ENCODE results near the gene RPL28. TPM values are rescaled to one million over a fixed set of nuclear protein-coding genes. Genes with fewer than 3 reads are reported as not detected.
A peak's percentile ranks its signal among the peaks of the same experiment; 100 is the strongest.
"Not testable (repeated sequence)": the region's sequence is repeated elsewhere in the genome, so short reads cannot be mapped to it uniquely, and the experiment has no call there.

RPL28 gene
- total RNA-seq, 1 donor from 2014 or later: 229 TPM

DNA sequence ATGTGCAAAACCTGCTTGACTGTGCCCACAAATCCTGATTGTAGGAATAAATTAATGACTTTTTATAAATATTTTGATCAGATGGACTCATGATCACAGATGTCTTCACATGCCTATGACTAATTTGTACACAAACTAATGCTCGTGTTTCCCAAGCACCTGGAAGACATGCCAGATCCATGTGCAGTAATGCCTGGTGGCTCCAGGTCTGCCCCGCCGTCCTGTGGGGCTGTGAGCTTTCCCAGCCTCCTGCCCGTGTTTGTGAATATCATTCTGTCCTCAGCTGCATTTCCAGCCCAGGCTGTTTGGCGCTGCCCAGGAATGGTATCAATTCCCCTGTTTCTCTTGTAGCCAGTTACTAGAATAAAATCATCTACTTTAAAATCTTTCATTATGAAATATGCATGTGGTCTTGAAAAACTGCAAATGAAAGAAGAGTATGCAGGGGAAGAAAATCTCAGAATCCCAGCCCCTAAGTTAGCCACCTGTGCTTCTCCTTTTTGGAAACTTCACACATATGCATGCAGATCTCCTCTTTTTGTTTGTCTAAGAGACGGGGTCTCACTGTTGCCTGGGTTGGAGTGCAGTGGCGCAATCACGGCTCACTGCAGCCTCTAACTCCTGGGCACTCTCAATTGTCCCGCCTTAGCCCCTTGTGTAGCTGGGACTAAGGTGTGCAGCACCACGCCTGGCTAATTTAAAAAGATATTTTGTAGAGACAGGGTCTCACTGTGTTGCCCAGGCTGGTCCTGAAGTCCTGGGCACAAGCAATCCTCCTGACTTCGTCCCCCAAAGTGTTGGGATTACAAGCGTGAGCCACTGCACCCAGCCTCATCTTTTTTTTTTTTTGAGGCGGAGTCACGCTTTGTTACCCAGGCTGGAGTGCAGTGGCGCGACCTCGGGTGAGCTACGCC lies 6.2 kb downstream of the RPL28 start:
- peaks cover 20 to 42% (median 26%) of the 10 kb centered on the region in 3 donors for H3K4me1 ChIP-seq (ENCODE audit: control insufficient read depth in 3 of 3, insufficient read depth in 3 of 3, low read length in 3 of 3)
- peak overlapping the region in 1 of 3 donors; percentile 10 for H3K9ac ChIP-seq (ENCODE audit: low read depth in 1 of 3, low read length in 3 of 3)
- no peak overlapping the region for H3K4me3 ChIP-seq (ENCODE audit: low read length in 3 of 3)
- H3K27me3 ChIP-seq (ENCODE audit: control insufficient read depth in 3 of 3, insufficient read depth in 3 of 3, low read length in 3 of 3): no peaks in the 10 kb centered on the region
- no peak overlapping the region for H3K27ac ChIP-seq (ENCODE audit: low read depth, low read length)
- no peaks in the 10 kb centered on the region for H3K9me3 ChIP-seq (ENCODE audit: control insufficient read depth in 3 of 3, low read length in 3 of 3)
- peaks cover 30 to 47% (median 32%) of the 10 kb centered on the region in 3 donors for H3K36me3 ChIP-seq (ENCODE audit: control insufficient read depth in 3 of 3, insufficient read depth in 3 of 3, low read length in 3 of 3)

DNA sequence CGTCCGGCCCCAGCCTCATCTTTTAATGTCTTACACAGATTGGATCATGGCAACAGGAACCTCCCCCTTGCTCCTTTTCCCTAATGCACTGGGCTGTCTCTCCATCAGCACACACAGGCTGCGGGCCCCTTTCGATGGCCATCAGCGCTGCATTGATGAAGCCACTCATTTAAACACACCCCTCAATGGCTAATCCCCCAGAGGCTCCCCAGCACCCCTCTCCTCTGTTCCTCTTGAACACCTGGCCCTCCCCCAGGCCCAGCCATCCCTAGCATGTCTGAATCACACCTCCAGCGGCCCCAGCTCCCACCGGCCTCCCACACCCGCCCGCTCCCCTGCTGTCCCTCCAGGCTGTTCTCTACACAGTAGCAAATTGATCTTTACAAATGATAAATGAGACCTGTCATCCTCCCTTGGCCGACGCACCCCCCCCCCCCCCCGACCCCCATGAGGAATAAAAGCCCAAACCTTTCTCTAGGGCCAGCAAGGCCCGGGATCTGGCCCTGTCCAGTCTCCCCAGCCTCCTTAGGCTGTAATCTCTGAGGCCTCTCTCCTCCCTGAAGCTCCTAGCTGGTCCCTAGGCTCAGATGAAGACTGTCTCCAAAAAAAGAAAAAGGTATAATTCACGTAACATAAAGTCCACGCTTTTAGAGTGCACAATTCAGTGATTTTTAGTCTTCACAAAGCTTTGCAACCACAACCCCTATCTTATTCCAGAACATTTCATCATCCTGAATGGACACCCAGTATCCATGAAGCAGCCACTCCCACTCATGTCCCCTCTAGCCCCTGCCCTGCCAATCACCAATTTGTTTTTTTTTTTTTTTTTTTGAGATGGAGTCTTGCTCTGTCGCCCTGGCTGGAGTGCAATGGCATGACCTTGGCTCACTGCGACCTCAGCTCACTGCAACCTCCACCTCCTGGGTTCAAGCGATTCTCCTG lies 7.4 kb downstream of the RPL28 start:
- H3K9ac ChIP-seq (ENCODE audit: low read depth in 1 of 3, low read length in 3 of 3): no peak overlapping the region
- no peaks in the 10 kb centered on the region for H3K27me3 ChIP-seq (ENCODE audit: control insufficient read depth in 3 of 3, insufficient read depth in 3 of 3, low read length in 3 of 3)
- peaks cover 18 to 37% (median 22%) of the 10 kb centered on the region in 3 donors for H3K36me3 ChIP-seq (ENCODE audit: control insufficient read depth in 3 of 3, insufficient read depth in 3 of 3, low read length in 3 of 3)
- H3K4me3 ChIP-seq (ENCODE audit: low read length in 3 of 3): no peak overlapping the region
- H3K4me1 ChIP-seq (ENCODE audit: control insufficient read depth in 3 of 3, insufficient read depth in 3 of 3, low read length in 3 of 3): peaks cover 9 to 30% (median 15%) of the 10 kb centered on the region in 3 donors
- no peaks in the 10 kb centered on the region for H3K9me3 ChIP-seq (ENCODE audit: control insufficient read depth in 3 of 3, low read length in 3 of 3)
- H3K27ac ChIP-seq (ENCODE audit: low read depth, low read length): no peak overlapping the region

DNA sequence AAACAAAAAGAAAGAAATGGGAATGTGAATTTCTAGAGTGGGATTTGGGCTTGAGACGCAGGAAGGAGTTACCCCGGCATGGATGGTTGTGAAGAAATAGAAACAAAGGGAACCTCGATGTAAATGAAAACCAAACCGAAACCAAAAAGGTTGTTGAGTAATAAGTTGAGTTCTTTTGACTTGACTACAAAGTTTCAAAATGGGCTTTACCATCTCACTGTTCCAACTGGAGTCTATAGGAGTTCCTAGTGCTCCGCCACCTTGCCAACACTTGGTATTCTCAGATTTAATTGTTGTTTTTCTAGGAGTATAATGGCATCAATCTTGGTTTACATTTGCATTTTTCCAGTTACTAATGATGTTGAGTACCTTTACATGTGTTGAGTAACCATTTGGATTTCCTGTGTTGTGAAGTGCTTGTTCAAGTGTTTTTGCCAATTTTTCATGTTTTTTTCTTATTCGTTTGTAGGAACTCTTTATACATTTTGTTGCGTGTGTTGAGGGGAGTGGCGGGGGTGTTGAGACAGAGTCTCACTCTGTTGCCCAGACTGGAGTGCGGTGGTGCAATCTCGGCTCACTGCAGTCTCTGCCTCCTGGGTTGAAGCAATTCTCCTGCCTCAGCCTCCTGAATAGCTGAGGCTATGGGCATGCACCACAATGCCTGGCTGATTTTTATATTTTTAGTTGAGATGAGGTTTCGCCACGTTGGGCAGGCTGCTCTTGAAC lies 12.6 kb downstream of the RPL28 start:
- no peaks in the 10 kb centered on the region for H3K27me3 ChIP-seq (ENCODE audit: control insufficient read depth in 3 of 3, insufficient read depth in 3 of 3, low read length in 3 of 3)
- no peak overlapping the region for H3K27ac ChIP-seq (ENCODE audit: low read depth, low read length)
- H3K9ac ChIP-seq (ENCODE audit: low read depth in 1 of 3, low read length in 3 of 3): no peak overlapping the region
- H3K36me3 ChIP-seq (ENCODE audit: control insufficient read depth in 3 of 3, insufficient read depth in 3 of 3, low read length in 3 of 3): peaks cover 4 to 10% (median 8%) of the 10 kb centered on the region in 3 donors
- no peak overlapping the region for H3K4me3 ChIP-seq (ENCODE audit: low read length in 3 of 3)
- H3K4me1 ChIP-seq (ENCODE audit: control insufficient read depth in 3 of 3, insufficient read depth in 3 of 3, low read length in 3 of 3): no peaks in the 10 kb centered on the region
- H3K9me3 ChIP-seq (ENCODE audit: control insufficient read depth in 3 of 3, low read length in 3 of 3): no peaks in the 10 kb centered on the region

DNA sequence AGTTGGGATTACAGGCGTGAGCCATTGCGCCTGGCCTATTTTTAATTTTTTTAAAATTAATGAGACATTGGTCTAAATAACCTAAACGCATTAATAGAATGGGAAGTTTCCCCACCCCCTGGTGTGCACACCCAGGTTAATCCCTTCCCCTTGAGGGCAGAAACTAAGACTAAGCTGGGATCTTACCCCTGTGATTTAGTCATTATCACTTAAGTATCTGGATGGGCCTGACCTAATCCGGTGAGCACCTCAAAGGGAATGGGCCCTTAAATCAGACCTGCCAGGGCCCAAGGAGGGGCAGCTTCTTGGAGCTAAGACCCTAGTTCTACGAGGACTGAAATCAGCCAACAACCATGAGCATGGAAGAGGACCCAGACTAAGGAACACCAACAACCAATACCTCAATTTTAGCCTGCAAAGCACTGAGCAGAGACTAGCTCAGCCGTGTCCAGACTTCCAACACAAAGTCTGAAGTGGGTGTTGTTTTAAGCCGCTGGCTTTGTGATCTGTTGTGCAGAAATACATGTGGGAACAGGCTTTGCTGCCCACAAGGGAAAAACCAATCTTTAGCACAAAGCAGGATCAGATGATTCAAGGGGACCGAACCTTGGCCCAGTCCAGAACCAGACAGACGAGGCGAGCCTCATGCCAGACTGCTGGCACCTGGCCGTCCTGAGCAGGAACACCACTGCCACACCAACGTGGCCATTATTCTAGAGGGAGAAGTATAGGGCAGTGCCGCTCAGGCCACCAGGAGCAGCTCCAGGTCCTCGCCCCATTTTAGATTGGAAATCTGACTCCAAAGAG lies 14.8 kb downstream of the RPL28 start:
- no peak overlapping the region for H3K4me3 ChIP-seq (ENCODE audit: low read length in 3 of 3)
- H3K9ac ChIP-seq (ENCODE audit: low read depth in 1 of 3, low read length in 3 of 3): no peak overlapping the region
- H3K27me3 ChIP-seq (ENCODE audit: control insufficient read depth in 3 of 3, insufficient read depth in 3 of 3, low read length in 3 of 3): no peaks in the 10 kb centered on the region
- H3K36me3 ChIP-seq (ENCODE audit: control insufficient read depth in 3 of 3, insufficient read depth in 3 of 3, low read length in 3 of 3): peaks cover 6 to 16% (median 8%) of the 10 kb centered on the region in 3 donors
- H3K9me3 ChIP-seq (ENCODE audit: control insufficient read depth in 3 of 3, low read length in 3 of 3): no peaks in the 10 kb centered on the region
- H3K27ac ChIP-seq (ENCODE audit: low read depth, low read length): no peak overlapping the region
- H3K4me1 ChIP-seq (ENCODE audit: control insufficient read depth in 3 of 3, insufficient read depth in 3 of 3, low read length in 3 of 3): no peaks in the 10 kb centered on the region

DNA sequence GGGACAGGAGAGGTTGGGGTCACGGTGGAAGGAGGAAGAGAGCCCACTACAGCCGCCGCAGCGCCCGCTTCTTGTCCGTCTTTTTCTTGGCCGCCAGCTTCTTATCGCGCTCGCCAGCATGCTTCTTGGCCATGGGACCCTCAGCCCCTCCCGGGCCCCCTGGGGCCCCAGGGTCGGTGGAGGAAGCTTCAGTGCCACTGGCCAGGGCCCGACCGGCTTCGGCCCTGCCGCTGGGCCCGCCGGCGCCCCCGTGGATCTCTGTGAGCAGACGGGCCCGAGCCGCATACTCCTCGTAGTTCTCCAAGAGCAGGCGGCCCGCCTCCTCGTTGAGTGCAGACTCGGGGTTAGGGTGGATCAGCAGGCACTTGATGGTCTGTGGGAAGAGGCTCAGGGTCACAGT lies 15.7 kb downstream of the RPL28 start:
- H3K27ac ChIP-seq (ENCODE audit: low read depth, low read length); H3K9ac ChIP-seq (ENCODE audit: low read depth in 1 of 3, low read length in 3 of 3); H3K9me3 ChIP-seq (ENCODE audit: control insufficient read depth in 3 of 3, low read length in 3 of 3); H3K4me3 ChIP-seq (ENCODE audit: low read length in 3 of 3); H3K27me3 ChIP-seq (ENCODE audit: control insufficient read depth in 3 of 3, insufficient read depth in 3 of 3, low read length in 3 of 3); H3K4me1 ChIP-seq (ENCODE audit: control insufficient read depth in 3 of 3, insufficient read depth in 3 of 3, low read length in 3 of 3): not testable (repeated sequence)
- peaks cover 8 to 17% (median 10%) of the 10 kb centered on the region in 3 donors for H3K36me3 ChIP-seq (ENCODE audit: control insufficient read depth in 3 of 3, insufficient read depth in 3 of 3, low read length in 3 of 3)

DNA sequence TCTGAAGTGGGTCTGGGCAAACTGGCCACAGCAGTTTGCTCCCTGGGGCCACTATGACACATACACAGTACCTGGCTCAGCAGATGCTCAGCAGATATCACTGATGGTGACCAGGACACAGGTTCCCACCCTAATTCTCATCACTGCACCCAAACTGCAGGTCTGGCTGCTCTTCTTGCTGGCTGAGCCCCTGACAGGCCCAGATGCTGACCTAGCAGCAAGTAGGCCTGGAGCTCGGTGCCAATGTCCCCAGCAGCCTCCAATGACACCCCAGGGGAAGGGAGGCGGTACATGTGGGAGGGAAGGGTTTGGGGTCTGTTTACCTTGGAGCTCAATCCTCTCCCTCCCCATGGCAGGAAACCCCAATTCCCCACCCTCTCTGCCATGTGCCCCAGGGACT lies 16.8 kb downstream of the RPL28 start:
- Histone ChIP-seq H3K9me3 (ENCODE audit: control insufficient read depth in 3 of 3, low read length in 3 of 3) (no peaks in the 10 kb centered on the region), H3K9ac (ENCODE audit: low read depth in 1 of 3, low read length in 3 of 3) (no peak overlapping the region), H3K27me3 (ENCODE audit: control insufficient read depth in 3 of 3, insufficient read depth in 3 of 3, low read length in 3 of 3) (no peaks in the 10 kb centered on the region), H3K27ac (ENCODE audit: low read depth, low read length) (no peak overlapping the region), H3K4me1 (ENCODE audit: control insufficient read depth in 3 of 3, insufficient read depth in 3 of 3, low read length in 3 of 3) (peaks cover 6 to 9% (median 8%) of the 10 kb centered on the region in 3 donors), H3K4me3 (ENCODE audit: low read length in 3 of 3) (no peak overlapping the region), H3K36me3 (ENCODE audit: control insufficient read depth in 3 of 3, insufficient read depth in 3 of 3, low read length in 3 of 3) (peaks cover 8 to 17% (median 10%) of the 10 kb centered on the region in 3 donors)

DNA sequence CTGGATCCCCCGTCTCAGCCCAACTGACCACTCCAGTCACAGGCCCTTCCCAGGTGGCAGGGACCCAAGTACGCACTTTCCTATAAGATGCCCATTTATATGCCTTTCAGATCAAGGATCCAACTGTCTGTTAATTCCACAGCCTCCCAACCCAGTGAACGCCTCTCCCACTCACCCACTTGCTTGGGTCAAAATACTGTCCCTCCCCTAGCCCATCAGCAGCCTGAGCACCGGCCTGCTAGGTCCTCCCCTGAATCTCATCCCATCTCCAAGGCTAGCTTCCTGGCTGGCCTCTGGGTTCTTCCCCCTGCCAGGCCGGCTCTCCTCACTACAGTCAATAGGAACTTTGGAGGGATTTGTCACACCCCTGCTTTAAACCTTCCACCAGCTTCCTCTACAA lies 19.9 kb downstream of the RPL28 start:
- Histone ChIP-seq H3K9me3 (ENCODE audit: control insufficient read depth in 3 of 3, low read length in 3 of 3) (no peaks in the 10 kb centered on the region), H3K36me3 (ENCODE audit: control insufficient read depth in 3 of 3, insufficient read depth in 3 of 3, low read length in 3 of 3) (peaks cover 6 to 17% (median 8%) of the 10 kb centered on the region in 3 donors), H3K27me3 (ENCODE audit: control insufficient read depth in 3 of 3, insufficient read depth in 3 of 3, low read length in 3 of 3) (peaks cover 0 to 5% (median 0%) of the 10 kb centered on the region in 3 donors), H3K9ac (ENCODE audit: low read depth in 1 of 3, low read length in 3 of 3) (peak overlapping the region in 1 of 3 donors; percentile 16), H3K4me1 (ENCODE audit: control insufficient read depth in 3 of 3, insufficient read depth in 3 of 3, low read length in 3 of 3) (peaks cover 11 to 15% (median 15%) of the 10 kb centered on the region in 3 donors), H3K4me3 (ENCODE audit: low read length in 3 of 3) (no peak overlapping the region), H3K27ac (ENCODE audit: low read depth, low read length) (no peak overlapping the region)

DNA sequence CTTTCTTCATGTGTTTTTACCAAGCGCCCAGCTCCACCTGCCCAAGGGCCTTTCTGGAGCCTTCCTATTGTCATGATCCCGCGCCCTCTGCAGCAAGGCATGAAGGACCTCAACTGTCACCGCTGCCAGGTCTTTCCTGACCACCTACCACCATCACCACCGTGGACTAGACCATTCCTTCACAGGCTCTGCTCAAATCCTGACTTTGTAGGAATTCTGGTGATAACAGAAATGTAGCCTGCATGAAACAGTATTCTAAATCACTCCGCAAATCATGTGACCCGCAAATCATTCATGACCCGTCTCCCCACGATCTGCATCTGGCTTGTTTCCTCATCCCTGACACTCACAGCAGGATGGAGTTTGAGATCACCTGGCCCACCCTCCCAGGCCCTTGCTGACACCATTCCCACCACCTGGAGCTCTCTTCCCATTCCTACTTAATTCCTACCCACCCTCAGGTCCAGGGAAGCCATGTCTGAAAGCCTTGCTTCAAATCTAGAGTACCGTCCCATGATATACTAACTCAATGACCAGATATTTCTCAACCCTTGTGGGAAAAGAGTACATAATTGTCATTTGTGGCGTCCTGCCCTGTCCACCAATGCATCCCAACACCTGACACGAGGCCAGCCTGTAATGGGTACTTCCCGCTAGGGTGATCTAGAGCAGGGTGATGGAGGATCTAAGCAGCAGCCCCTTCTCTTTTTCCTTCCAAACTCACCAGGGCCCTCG lies 20.5 kb downstream of the RPL28 start:
- Histone ChIP-seq H3K9ac (ENCODE audit: low read depth in 1 of 3, low read length in 3 of 3) (peak overlapping the region in 1 of 3 donors; percentile 82), H3K4me3 (ENCODE audit: low read length in 3 of 3) (peak overlapping the region; percentile 60 to 79 (median 75)), H3K27ac (ENCODE audit: low read depth, low read length) (no peak overlapping the region), H3K4me1 (ENCODE audit: control insufficient read depth in 3 of 3, insufficient read depth in 3 of 3, low read length in 3 of 3) (peaks cover 11 to 15% (median 15%) of the 10 kb centered on the region in 3 donors), H3K27me3 (ENCODE audit: control insufficient read depth in 3 of 3, insufficient read depth in 3 of 3, low read length in 3 of 3) (peaks cover 0 to 5% (median 0%) of the 10 kb centered on the region in 3 donors), H3K36me3 (ENCODE audit: control insufficient read depth in 3 of 3, insufficient read depth in 3 of 3, low read length in 3 of 3) (peaks cover 5 to 17% (median 8%) of the 10 kb centered on the region in 3 donors), H3K9me3 (ENCODE audit: control insufficient read depth in 3 of 3, low read length in 3 of 3) (no peaks in the 10 kb centered on the region)

Data from skeletal muscle tissue (tissue), 4 donors.